K562 (cell line): ENCODE data around the gene A1BG. TPM values are rescaled to one million over a fixed set of nuclear protein-coding genes. Genes with fewer than 3 reads are reported as not detected.

Experiments used
- ATF1 ChIP-seq, 2 experiments: fragments of 450-650 bp in 1 of 2; IDR thresholded peaks; 2 replicates each; pipeline ENCODE4 v1.6.1; 2016; ENCODE audit warnings: missing compliant biosample characterization in 1 of 2, missing genetic modification characterization in 1 of 2
- BRF1 ChIP-seq: IDR thresholded peaks from 3 replicates; pipeline ENCODE4 v1.6.1; 2011; ENCODE audit warnings: borderline replicate concordance, mild to moderate bottlenecking; ENCODE audit not compliant: insufficient read length; ENCODE audit errors: extremely low read depth
- E2F6 ChIP-seq, 2 experiments: IDR thresholded peaks; 2 replicates each; pipeline ENCODE4 v1.6.1; 2011; ENCODE audit warnings: borderline replicate concordance in 1 of 2, control low read depth in 1 of 2, low read depth in 1 of 2, low read length in 1 of 2, mild to moderate bottlenecking in 1 of 2, mixed read lengths in 1 of 2, moderate library complexity in 1 of 2; ENCODE audit not compliant: insufficient read depth in 1 of 2, insufficient read length in 1 of 2, poor library complexity in 1 of 2, severe bottlenecking in 1 of 2; ENCODE audit errors: extremely low read depth in 1 of 2
- HES1 ChIP-seq: fragments of 450-650 bp; IDR thresholded peaks from 2 replicates; pipeline ENCODE4 v1.6.1; 2016; ENCODE audit warnings: low read depth, mild to moderate bottlenecking, moderate library complexity
- MTA3 ChIP-seq: fragments of 450-650 bp; formaldehyde crosslinking; IDR thresholded peaks from 2 replicates; pipeline ENCODE4 v1.6.1; 2017; ENCODE audit warnings: mild to moderate bottlenecking, borderline replicate concordance
- NCOA1 ChIP-seq: fragments of 450-650 bp; IDR thresholded peaks from 2 replicates; pipeline ENCODE4 v1.6.1; 2016; ENCODE audit warnings: low read depth
- NEUROD1 ChIP-seq: fragments of 150-350 bp; IDR thresholded peaks from 2 replicates; pipeline ENCODE4 v1.6.1; 2014; ENCODE audit warnings: borderline replicate concordance, low read length, low read depth; ENCODE audit not compliant: partially characterized antibody
- POLR2A ChIP-seq: fragments of 450-650 bp; conservative IDR thresholded peaks from 2 replicates; pipeline ENCODE4 v1.6.1; 2016
- POLR2B ChIP-seq: fragments of 450-650 bp; IDR thresholded peaks from 2 replicates; pipeline ENCODE4 v1.6.1; 2018; ENCODE audit warnings: low read depth; ENCODE audit not compliant: partially characterized antibody
- PREB ChIP-seq: sonication (generic); formaldehyde crosslinking; IDR thresholded peaks from 2 replicates; pipeline ENCODE4 v1.8.1; 2023; ENCODE audit warnings: mild to moderate bottlenecking, missing genetic modification reagents
- SIN3B ChIP-seq: fragments of 450-650 bp; IDR thresholded peaks from 2 replicates; pipeline ENCODE4 v1.6.1; 2017; ENCODE audit warnings: low read depth, mild to moderate bottlenecking, moderate library complexity
- TAF9B ChIP-seq: fragments of 450-650 bp; IDR thresholded peaks from 2 replicates; pipeline ENCODE4 v1.6.1; 2018; ENCODE audit warnings: mild to moderate bottlenecking; ENCODE audit not compliant: partially characterized antibody
- UBTF ChIP-seq, 2 experiments: IDR thresholded peaks; 2 replicates each; pipeline ENCODE4 v1.6.1; 2012; ENCODE audit warnings: improper control_type of control experiment in 2 of 2, low read depth in 2 of 2, low read length in 2 of 2, borderline replicate concordance in 1 of 2
- ZBTB2 ChIP-seq: fragments of 450-650 bp; IDR thresholded peaks from 2 replicates; pipeline ENCODE4 v1.6.1; 2016; ENCODE audit warnings: antibody characterized with exemption
- ZNF140 ChIP-seq: fragments of 250-450 bp; sonication (Bioruptor Pico); IDR thresholded peaks from 2 replicates; pipeline ENCODE4 v1.8.0; 2021; ENCODE audit warnings: moderate library complexity, mild to moderate bottlenecking, inconsistent platforms
- ZNF639 ChIP-seq, 2 experiments: fragments of 200-800 bp in 1 of 2; sonication (Bioruptor generic) in 1 of 2; sonication (generic) in 1 of 2; formaldehyde crosslinking in 1 of 2; IDR thresholded peaks in 1 of 2; conservative IDR thresholded peaks in 1 of 2; 2 replicates each; pipeline versions ENCODE4 v1.5.0 to v1.6.1; 2016 to 2020; ENCODE audit warnings: missing compliant biosample characterization in 1 of 2, missing genetic modification characterization in 1 of 2, missing genetic modification reagents in 1 of 2
- ZNF707 ChIP-seq: fragments of 250-450 bp; sonication (Bioruptor Pico); conservative IDR thresholded peaks from 2 replicates; pipeline ENCODE4 v1.8.0; 2022; ENCODE audit warnings: inconsistent platforms, mild to moderate bottlenecking, moderate library complexity
- polyA plus RNA-seq, 8 experiments: library from polyadenylated mRNA; depleted of rRNA in 4 of 8; stranded (reverse) in 5 of 8; unstranded in 3 of 8; fragments of >200 nt; fragmentation: Nextera tagmentation in 2 of 8; fragmentation: Illumina TruSeq in 1 of 8; extraction: Ambion mirVana in 2 of 8; extraction: Trizol in 1 of 8; gene quantifications; 2 replicates each; pipeline versions ENCODE4 v1.2.1 to v1.2.3, GENCODE V29; 2011 to 2014; ENCODE audit warnings: inconsistent platforms in 1 of 8, missing spikeins in 1 of 8
- total RNA-seq, 7 experiments: library from RNA; depleted of rRNA in 6 of 7; stranded (reverse); fragments of >200 nt in 6 of 7; fragmentation: Illumina TruSeq in 2 of 7; extraction: Trizol in 2 of 7; gene quantifications; 2 replicates each; pipeline versions ENCODE4 v1.2.1 to v1.2.3, GENCODE V29; 2011 to 2021; ENCODE audit warnings: low replicate concordance in 1 of 7

The A1BG gene
- total and polyA plus RNA-seq, 9 of the 15 experiments (the other 6 are each of a cell fraction or from before 2014, with no cell fraction given) = 0.10 to 19.8 (median 2.6) TPM

GRCh38 chr19:58380662-58381459 is 27.6 kb upstream of the A1BG start, which contains the start of gene ZNF837 (continued):
- no peak for TF ChIP-seq HES1
- no peak for TF ChIP-seq ZNF707
- peak; percentile 95 for TF ChIP-seq SIN3B
- peak; percentile 95 for TF ChIP-seq MTA3
- peak; percentile 70 for TF ChIP-seq NEUROD1
- peak in 1 of 2 experiments; percentile 87; a peak in 2 of 4 replicates for TF ChIP-seq ZNF639 (CRISPR knock-in tag; conservative IDR thresholded peaks at IDR 0.05 in 1 of 2, IDR thresholded peaks at IDR 0.05 in 1 of 2)
- TF ChIP-seq UBTF (IDR thresholded peaks at IDR 0.05; ENCODE audit: borderline replicate concordance in 1 of 2, low read depth in 2 of 2, low read length in 2 of 2) = peak; percentile 87 to 90
- TF ChIP-seq PREB (CRISPR knock-in tag) = no peak
- peak; percentile 90 for TF ChIP-seq POLR2B
- TF ChIP-seq TAF9B = peak; percentile 81
- TF ChIP-seq POLR2A = peak; percentile 96
- TF ChIP-seq NCOA1 = peak; percentile 98
- TF ChIP-seq BRF1 = no peak
- 0 out of 2 replicates have a peak, but pooled peaks have one; percentile 43 for TF ChIP-seq ZBTB2
- TF ChIP-seq ZNF140 (CRISPR knock-in tag) = no peak
- no peak for TF ChIP-seq ATF1 (CRISPR knock-in tag; IDR thresholded peaks at IDR 0.05)
- TF ChIP-seq ATF1 (tag; IDR thresholded peaks at IDR 0.05) = peak; percentile 98
- peak; percentile 87 to 96 for TF ChIP-seq E2F6 (IDR thresholded peaks at IDR 0.05; ENCODE audit: borderline replicate concordance in 1 of 2, extremely low read depth in 1 of 2, insufficient read depth in 1 of 2, insufficient read length in 1 of 2, low read depth in 1 of 2, low read length in 1 of 2, poor library complexity in 1 of 2, severe bottlenecking in 1 of 2)
